ENCODE data around the gene TCEAL9. TPM values are rescaled to one million over a fixed set of nuclear protein-coding genes. Genes with fewer than 3 reads are reported as not detected.

The TCEAL9 gene
- total and polyA plus RNA-seq, 5 donors: 32.2 to 99.5 (median 36.1) TPM

- peak in 1 of 2 donors; percentile 55 for ATAC-seq
- Histone ChIP-seq H3K27me3 (ENCODE audit: control insufficient read depth, insufficient read depth) (no peaks in the 10 kb centered on the region), H3K4me1 (ENCODE audit: control insufficient read depth, insufficient read depth, low read length) (no peaks in the 10 kb centered on the region), H3K4me3 (ENCODE audit: low read length) (no peak overlapping the region), H3K27ac (ENCODE audit: low read length) (no peak overlapping the region), H3K9me3 (ENCODE audit: control insufficient read depth, low read length) (no peaks in the 10 kb centered on the region)
- intact Hi-C loops (cut with DNase I): no loop called here
- DNase-seq: no peak
- WGBS: 63% methylated on average over 4 of the region's 4 CpGs
Measured at GRCh38 chrX:103397707-103398106, 41.4 kb downstream of the TCEAL9 start.

- WGBS: 18% methylated on average over 1 of the region's 1 CpG
- Histone ChIP-seq H3K9me3 (ENCODE audit: control insufficient read depth, low read length) (no peaks in the 10 kb centered on the region), H3K27me3 (ENCODE audit: control insufficient read depth, insufficient read depth) (no peaks in the 10 kb centered on the region), H3K27ac (ENCODE audit: low read length) (no peak overlapping the region), H3K4me3 (ENCODE audit: low read length) (no peak overlapping the region), H3K4me1 (ENCODE audit: control insufficient read depth, insufficient read depth, low read length) (no peaks in the 10 kb centered on the region)
- DNase-seq (no peak), ATAC-seq (peak in 1 of 2 donors; percentile 88)
- intact Hi-C loops (cut with DNase I): no loop called here
Measured at GRCh38 chrX:103398421-103398864, 42.1 kb downstream of the TCEAL9 start.

- Histone ChIP-seq H3K4me3 (ENCODE audit: low read length) (no peak overlapping the region), H3K27ac (ENCODE audit: low read length) (no peak overlapping the region), H3K9me3 (ENCODE audit: control insufficient read depth, low read length) (no peaks in the 10 kb centered on the region), H3K4me1 (ENCODE audit: control insufficient read depth, insufficient read depth, low read length) (no peaks in the 10 kb centered on the region), H3K27me3 (ENCODE audit: control insufficient read depth, insufficient read depth) (no peaks in the 10 kb centered on the region)
- intact Hi-C loops (cut with DNase I): no loop called here
- ATAC-seq: no peak
- WGBS: 55% methylated on average over 1 of the region's 1 CpG
- DNase-seq: no peak
Measured at GRCh38 chrX:103399744-103400143, 43.4 kb downstream of the TCEAL9 start.

GRCh38 chrX:103400931-103401330 is 44.6 kb downstream of the TCEAL9 start:
- Histone ChIP-seq H3K27me3 (ENCODE audit: control insufficient read depth, insufficient read depth) (no peaks in the 10 kb centered on the region), H3K4me1 (ENCODE audit: control insufficient read depth, insufficient read depth, low read length) (no peaks in the 10 kb centered on the region), H3K27ac (ENCODE audit: low read length) (no peak overlapping the region), H3K9me3 (ENCODE audit: control insufficient read depth, low read length) (no peaks in the 10 kb centered on the region), H3K4me3 (ENCODE audit: low read length) (no peak overlapping the region)
- ATAC-seq (no peak), DNase-seq (no peak)
- intact Hi-C loops (cut with DNase I): no loop called here
- WGBS: 72% methylated on average over 1 of the region's 1 CpG

GRCh38 chrX:103404231-103405008 is 48.1 kb downstream of the TCEAL9 start:
- WGBS: 2% methylated on average over 19 of the region's 19 CpGs
- peak; percentile 91 to 94 for ATAC-seq
- peak; percentile 63 to 81 (median 74) for DNase-seq
- no peaks in the 10 kb centered on the region for H3K27me3 ChIP-seq (ENCODE audit: control insufficient read depth, insufficient read depth)
- H3K4me1 ChIP-seq (ENCODE audit: control insufficient read depth, insufficient read depth, low read length): no peaks in the 10 kb centered on the region
- intact Hi-C loops (cut with DNase I): no loop called here
- no peaks in the 10 kb centered on the region for H3K9me3 ChIP-seq (ENCODE audit: control insufficient read depth, low read length)
- peak overlapping the region; percentile 52 for H3K27ac ChIP-seq (ENCODE audit: low read length)
- H3K4me3 ChIP-seq (ENCODE audit: low read length): peak overlapping the region; percentile 87

- DNase-seq: no peak
- intact Hi-C loops (cut with DNase I): no loop called here
- ATAC-seq: no peak
- H3K4me1 ChIP-seq (ENCODE audit: control insufficient read depth, insufficient read depth, low read length): no peaks in the 10 kb centered on the region
- no peaks in the 10 kb centered on the region for H3K27me3 ChIP-seq (ENCODE audit: control insufficient read depth, insufficient read depth)
- H3K27ac ChIP-seq (ENCODE audit: low read length): peak overlapping the region; percentile 52
- H3K4me3 ChIP-seq (ENCODE audit: low read length): peak overlapping the region; percentile 87
- no peaks in the 10 kb centered on the region for H3K9me3 ChIP-seq (ENCODE audit: control insufficient read depth, low read length)
- 3% methylated on average over 7 of the region's 7 CpGs for WGBS
Measured at GRCh38 chrX:103405009-103405333, 48.7 kb downstream of the TCEAL9 start.

GRCh38 chrX:103406256-103406655 is 50.0 kb downstream of the TCEAL9 start:
- intact Hi-C loops (cut with DNase I): no loop called here
- no peak for ATAC-seq
- no peaks in the 10 kb centered on the region for H3K27me3 ChIP-seq (ENCODE audit: control insufficient read depth, insufficient read depth)
- no peaks in the 10 kb centered on the region for H3K9me3 ChIP-seq (ENCODE audit: control insufficient read depth, low read length)
- 87% methylated on average over 1 of the region's 1 CpG for WGBS
- no peak overlapping the region for H3K4me3 ChIP-seq (ENCODE audit: low read length)
- no peak overlapping the region for H3K27ac ChIP-seq (ENCODE audit: low read length)
- DNase-seq: no peak
- H3K4me1 ChIP-seq (ENCODE audit: control insufficient read depth, insufficient read depth, low read length): no peaks in the 10 kb centered on the region

- WGBS: 88% methylated on average over 2 of the region's 2 CpGs
- Histone ChIP-seq H3K9me3 (ENCODE audit: control insufficient read depth, low read length) (no peaks in the 10 kb centered on the region), H3K4me1 (ENCODE audit: control insufficient read depth, insufficient read depth, low read length) (no peaks in the 10 kb centered on the region), H3K4me3 (ENCODE audit: low read length) (no peak overlapping the region), H3K27ac (ENCODE audit: low read length) (no peak overlapping the region), H3K27me3 (ENCODE audit: control insufficient read depth, insufficient read depth) (no peaks in the 10 kb centered on the region)
- DNase-seq: no peak
- no peak for ATAC-seq
- intact Hi-C loops (cut with DNase I): no loop called here
Measured at GRCh38 chrX:103407776-103408175, 51.5 kb downstream of the TCEAL9 start.

Other genes with a start within 250 kb of the TCEAL9 start
- gene BEX4, start 141.4 kb upstream of the TCEAL9 start, total RNA-seq: 10 to 100 TPM; 62.9 to 94.0 (median 79.7) TPM
- gene BEX4, start 141.4 kb upstream of the TCEAL9 start, polyA plus RNA-seq: 141 TPM
- 10 to 100 TPM; 57.1 to 72.6 (median 61.4) TPM for gene TCEAL8, start 101.4 kb upstream of the TCEAL9 start, total RNA-seq
- 96.8 TPM for gene TCEAL8, start 101.4 kb upstream of the TCEAL9 start, polyA plus RNA-seq
- 1 to 10 TPM in 1 of 4 donors, under 1 TPM in 3; 0.45 to 1.6 (median 0.73) TPM for gene TCEAL5, start 79.8 kb upstream of the TCEAL9 start, total RNA-seq
- 0.81 TPM for gene TCEAL5, start 79.8 kb upstream of the TCEAL9 start, polyA plus RNA-seq
- 10 to 100 TPM; 16.8 to 27.0 (median 23.4) TPM for gene BEX2, start 45.5 kb upstream of the TCEAL9 start, total RNA-seq
- gene BEX2, start 45.5 kb upstream of the TCEAL9 start, polyA plus RNA-seq: 26.1 TPM
- 1 to 10 TPM; 8.0 to 9.7 (median 8.9) TPM for gene TCEAL7, start 26.3 kb upstream of the TCEAL9 start, total RNA-seq
- gene TCEAL7, start 26.3 kb upstream of the TCEAL9 start, polyA plus RNA-seq: 12.3 TPM
- gene BEX3, start 20.0 kb downstream of the TCEAL9 start, total RNA-seq: 100 to 1,000 TPM; 185 to 244 (median 213) TPM
- 305 TPM for gene BEX3, start 20.0 kb downstream of the TCEAL9 start, polyA plus RNA-seq
- under 1 TPM; 0.31 to 0.49 (median 0.40) TPM for gene RAB40A, start 163.0 kb downstream of the TCEAL9 start, total RNA-seq
- gene RAB40A, start 163.0 kb downstream of the TCEAL9 start, polyA plus RNA-seq: 0.23 TPM
- gene TCEAL4, start 229.0 kb downstream of the TCEAL9 start, total RNA-seq: 100 to 1,000 TPM in 2 of 4 donors, 10 to 100 TPM in 2; 85.3 to 128 (median 96.2) TPM
- gene TCEAL4, start 229.0 kb downstream of the TCEAL9 start, polyA plus RNA-seq: 276 TPM